WTC11 (cell line): ENCODE data around the gene CACNB1. TPM values are rescaled to one million over a fixed set of nuclear protein-coding genes. Genes with fewer than 3 reads are reported as not detected.

Experiments
- ATAC-seq: fragments of 200-7000 bp; cut with Tn5 transposase; 2 replicates; pipeline ENCODE4 v1.10.0; 2021; ENCODE audit warnings: mild to moderate bottlenecking, moderate library complexity
- CTCF ChIA-PET: fragments of 300-600 bp; sonication (Branson Sonifier 250); formaldehyde crosslinking; loops from one replicate; lab custom pipeline; 2021; ENCODE audit warnings: antibody characterized with exemption; lab: Charles Lee
- POLR2A ChIA-PET: fragments of 350-600 bp; sonication (Branson Sonifier 250); formaldehyde crosslinking; loops from one replicate; lab custom pipeline; 2021; ENCODE audit warnings: antibody characterized with exemption; lab: Charles Lee
- DNase-seq: peaks from one replicate; pipeline ENCODE4 v3.0.0; 2021; ENCODE audit warnings: low spot score
- H3K27ac Mint-ChIP-seq: 2 replicates; pipeline ENCODE4 v1.8.0; 2021; ENCODE audit warnings: mixed read lengths
- H3K27me3 Mint-ChIP-seq: 2 replicates; pipeline ENCODE4 v1.8.0; 2021; ENCODE audit warnings: low read depth, mild to moderate bottlenecking, moderate library complexity, mixed read lengths
- H3K36me3 Mint-ChIP-seq: 2 replicates; pipeline ENCODE4 v1.8.0; 2021; ENCODE audit warnings: mixed read lengths
- H3K4me1 Mint-ChIP-seq: 2 replicates; pipeline ENCODE4 v1.8.0; 2022; ENCODE audit warnings: mixed read lengths
- H3K4me3 Mint-ChIP-seq: 2 replicates; pipeline ENCODE4 v1.8.0; 2021; ENCODE audit warnings: mild to moderate bottlenecking, moderate library complexity, mixed read lengths
- H3K9me3 Mint-ChIP-seq: 2 replicates; pipeline ENCODE4 v1.8.0; 2021; ENCODE audit warnings: mixed read lengths
- ESRRA ChIP-seq: sonication (generic); formaldehyde crosslinking; IDR thresholded peaks from 2 replicates; pipeline ENCODE4 v1.8.1; 2022; ENCODE audit warnings: mild to moderate bottlenecking, missing genetic modification reagents, borderline replicate concordance
- GABPB1 ChIP-seq: sonication (generic); formaldehyde crosslinking; IDR thresholded peaks from 2 replicates; pipeline ENCODE4 v1.8.1; 2023; ENCODE audit warnings: mild to moderate bottlenecking, missing genetic modification reagents
- MYBL2 ChIP-seq: sonication (generic); formaldehyde crosslinking; IDR thresholded peaks from 2 replicates; pipeline ENCODE4 v1.8.1; 2023; ENCODE audit warnings: mild to moderate bottlenecking, moderate library complexity, missing genetic modification reagents
- NFATC4 ChIP-seq: fragments of 250-450 bp; sonication (Bioruptor Pico); IDR thresholded peaks from 2 replicates; pipeline ENCODE4 v1.9.0; 2021; ENCODE audit warnings: mild to moderate bottlenecking
- NR1H2 ChIP-seq: sonication (generic); formaldehyde crosslinking; IDR thresholded peaks from 2 replicates; pipeline ENCODE4 v1.9.0; 2021; ENCODE audit warnings: mild to moderate bottlenecking, moderate library complexity, missing genetic modification reagents
- SOX15 ChIP-seq: fragments of 250-450 bp; sonication (Bioruptor Pico); IDR thresholded peaks from 2 replicates; pipeline ENCODE4 v1.9.0; 2021; ENCODE audit warnings: mild to moderate bottlenecking
- TCF7 ChIP-seq: sonication (generic); formaldehyde crosslinking; IDR thresholded peaks from 2 replicates; pipeline ENCODE4 v1.8.0; 2022; ENCODE audit warnings: mild to moderate bottlenecking, low read depth, missing genetic modification reagents, moderate library complexity
- total RNA-seq: library from RNA; stranded (reverse); gene quantifications from 3 replicates; pipeline ENCODE4 v1.2.3, GENCODE V29; 2021
- TF ChIP-seq, protein P1 (sequence below): sonication (generic); formaldehyde crosslinking; conservative IDR thresholded peaks from 2 replicates; pipeline ENCODE4 v1.8.1; 2023; ENCODE audit warnings: mild to moderate bottlenecking, low read depth, missing genetic modification reagents, moderate library complexity
- TF ChIP-seq, protein P2 (sequence below): sonication (generic); formaldehyde crosslinking; IDR thresholded peaks from 2 replicates; pipeline ENCODE4 v1.8.0; 2023; ENCODE audit warnings: missing genetic modification reagents
- TF ChIP-seq, protein P3 (sequence below): sonication (generic); formaldehyde crosslinking; IDR thresholded peaks from 2 replicates; pipeline ENCODE4 v1.8.0; 2022; ENCODE audit warnings: mild to moderate bottlenecking, missing genetic modification reagents
- TF ChIP-seq, protein P4 (sequence below): sonication (generic); formaldehyde crosslinking; conservative IDR thresholded peaks from 2 replicates; pipeline ENCODE4 v1.8.1; 2022; ENCODE audit warnings: mild to moderate bottlenecking, missing genetic modification reagents
- TF ChIP-seq, protein P5 (sequence below): sonication (generic); formaldehyde crosslinking; IDR thresholded peaks from 2 replicates; pipeline ENCODE4 v1.8.1; 2023; ENCODE audit warnings: mild to moderate bottlenecking, missing genetic modification reagents, moderate library complexity

The CACNB1 gene
- total RNA-seq, 1 experiment from 2014 or later: 17.0 TPM

DNA sequence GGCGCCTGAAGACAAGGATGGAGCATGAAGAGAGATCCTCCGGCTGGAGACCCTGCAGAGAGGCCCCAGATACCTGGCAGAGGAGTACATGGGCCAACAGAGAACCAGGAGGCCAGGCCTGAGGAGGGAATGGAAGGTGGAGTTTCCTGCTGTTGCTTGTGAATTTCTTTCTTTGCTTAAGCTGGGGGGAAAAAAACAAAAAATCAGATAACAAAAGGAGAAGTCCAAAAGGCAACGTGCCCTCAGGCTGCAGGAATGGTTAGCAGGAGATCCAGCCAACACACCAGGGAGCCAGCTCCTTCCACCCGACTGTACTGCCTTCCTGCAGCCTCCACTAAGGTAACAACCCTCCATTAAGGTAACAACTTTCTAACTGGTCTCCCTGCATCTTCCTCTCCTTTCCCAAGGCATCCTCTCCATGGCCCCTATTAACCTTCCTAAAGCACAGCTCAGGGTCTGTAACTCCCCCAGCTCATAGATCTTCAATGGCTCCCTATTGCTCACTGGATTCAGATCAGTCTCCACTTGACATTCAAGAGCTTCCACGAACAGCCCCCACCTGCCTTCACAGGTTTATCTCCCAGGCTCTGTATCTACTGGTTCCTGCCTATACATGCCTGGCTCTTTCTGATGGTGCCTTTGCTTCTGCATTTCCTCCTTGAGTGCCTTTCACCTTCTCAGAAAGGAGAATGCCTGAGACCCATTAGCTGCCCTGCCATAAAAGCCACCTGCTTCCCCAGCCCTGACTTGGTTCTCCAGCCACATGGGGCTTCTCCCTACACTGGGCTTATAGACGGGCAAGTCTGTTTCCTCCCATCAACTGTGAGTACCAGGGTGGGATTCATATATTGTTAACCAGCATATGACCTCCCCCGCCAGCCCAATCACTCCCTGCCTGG, 30.8 kb downstream of the CACNB1 start (continued):
- TF ChIP-seq, protein P1, sequence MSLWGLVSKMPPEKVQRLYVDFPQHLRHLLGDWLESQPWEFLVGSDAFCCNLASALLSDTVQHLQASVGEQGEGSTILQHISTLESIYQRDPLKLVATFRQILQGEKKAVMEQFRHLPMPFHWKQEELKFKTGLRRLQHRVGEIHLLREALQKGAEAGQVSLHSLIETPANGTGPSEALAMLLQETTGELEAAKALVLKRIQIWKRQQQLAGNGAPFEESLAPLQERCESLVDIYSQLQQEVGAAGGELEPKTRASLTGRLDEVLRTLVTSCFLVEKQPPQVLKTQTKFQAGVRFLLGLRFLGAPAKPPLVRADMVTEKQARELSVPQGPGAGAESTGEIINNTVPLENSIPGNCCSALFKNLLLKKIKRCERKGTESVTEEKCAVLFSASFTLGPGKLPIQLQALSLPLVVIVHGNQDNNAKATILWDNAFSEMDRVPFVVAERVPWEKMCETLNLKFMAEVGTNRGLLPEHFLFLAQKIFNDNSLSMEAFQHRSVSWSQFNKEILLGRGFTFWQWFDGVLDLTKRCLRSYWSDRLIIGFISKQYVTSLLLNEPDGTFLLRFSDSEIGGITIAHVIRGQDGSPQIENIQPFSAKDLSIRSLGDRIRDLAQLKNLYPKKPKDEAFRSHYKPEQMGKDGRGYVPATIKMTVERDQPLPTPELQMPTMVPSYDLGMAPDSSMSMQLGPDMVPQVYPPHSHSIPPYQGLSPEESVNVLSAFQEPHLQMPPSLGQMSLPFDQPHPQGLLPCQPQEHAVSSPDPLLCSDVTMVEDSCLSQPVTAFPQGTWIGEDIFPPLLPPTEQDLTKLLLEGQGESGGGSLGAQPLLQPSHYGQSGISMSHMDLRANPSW (CRISPR knock-in tag): no peak
- TF ChIP-seq MYBL2 (CRISPR knock-in tag) (no peak), NR1H2 (CRISPR knock-in tag) (no peak)

DNA sequence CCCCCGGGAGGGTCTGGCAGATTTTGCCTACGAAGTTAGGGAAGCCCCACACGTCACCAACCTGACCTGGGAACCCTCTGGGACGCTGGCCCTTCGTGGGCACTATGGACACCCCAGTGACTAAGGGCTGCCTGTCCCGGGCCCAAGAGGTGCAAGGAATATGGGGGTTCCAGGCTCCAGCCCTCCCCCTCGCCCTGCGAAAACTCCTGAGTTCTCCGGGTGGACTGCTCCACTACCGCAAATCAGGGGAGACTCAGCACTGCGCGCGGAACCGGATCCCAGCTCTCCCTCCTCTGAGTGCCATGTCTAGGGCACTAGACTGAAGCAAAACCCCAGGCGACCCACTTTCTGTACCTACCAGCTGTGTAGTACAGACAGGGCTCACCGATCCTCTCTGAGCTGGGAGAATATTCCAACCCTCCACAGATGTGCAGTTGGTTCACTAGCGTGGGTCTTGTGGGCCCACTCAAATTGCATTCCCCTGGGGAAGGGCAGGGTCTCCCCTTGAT, 31.6 kb downstream of the CACNB1 start, which contains the start of gene ARL5C:
ARL5C (minus strand) TSS at position 321 of the 509 bp plus-strand sequence. CDS start 401 bp downstream, outside the sequence.
- ChIA-PET CTCF (interaction anchor here (1.1 to 7.0 kb wide), 21 partner anchors 8 to 295 kb away, joined by 3 to 284 read pairs (median 14); partner anchors contain the start of genes CACNB1, PLXDC1 and STAC2), POLR2A (interaction anchor here (0.6 to 3.4 kb wide), 5 partner anchors 9 to 144 kb away, joined by 3 to 21 read pairs (median 4); partner anchors contain the start of gene RPL19)
- DNase-seq (peak; percentile 38), ATAC-seq (no peak)
- Mint-ChIP-seq H3K9me3 (peaks cover 9% of the 10 kb centered on the region), H3K36me3 (peaks cover 6% of the 10 kb centered on the region), H3K4me1 (peaks cover 21% of the 10 kb centered on the region), H3K4me3 (peak within 1 kb of the TSS; percentile 94), H3K27me3 (peaks cover 55% of the 10 kb centered on the region), H3K27ac (no peak within 1 kb of the TSS)
- TF ChIP-seq SOX15 (CRISPR knock-in tag): no peak
- TF ChIP-seq, protein P2, sequence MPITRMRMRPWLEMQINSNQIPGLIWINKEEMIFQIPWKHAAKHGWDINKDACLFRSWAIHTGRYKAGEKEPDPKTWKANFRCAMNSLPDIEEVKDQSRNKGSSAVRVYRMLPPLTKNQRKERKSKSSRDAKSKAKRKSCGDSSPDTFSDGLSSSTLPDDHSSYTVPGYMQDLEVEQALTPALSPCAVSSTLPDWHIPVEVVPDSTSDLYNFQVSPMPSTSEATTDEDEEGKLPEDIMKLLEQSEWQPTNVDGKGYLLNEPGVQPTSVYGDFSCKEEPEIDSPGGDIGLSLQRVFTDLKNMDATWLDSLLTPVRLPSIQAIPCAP: no peak

DNA sequence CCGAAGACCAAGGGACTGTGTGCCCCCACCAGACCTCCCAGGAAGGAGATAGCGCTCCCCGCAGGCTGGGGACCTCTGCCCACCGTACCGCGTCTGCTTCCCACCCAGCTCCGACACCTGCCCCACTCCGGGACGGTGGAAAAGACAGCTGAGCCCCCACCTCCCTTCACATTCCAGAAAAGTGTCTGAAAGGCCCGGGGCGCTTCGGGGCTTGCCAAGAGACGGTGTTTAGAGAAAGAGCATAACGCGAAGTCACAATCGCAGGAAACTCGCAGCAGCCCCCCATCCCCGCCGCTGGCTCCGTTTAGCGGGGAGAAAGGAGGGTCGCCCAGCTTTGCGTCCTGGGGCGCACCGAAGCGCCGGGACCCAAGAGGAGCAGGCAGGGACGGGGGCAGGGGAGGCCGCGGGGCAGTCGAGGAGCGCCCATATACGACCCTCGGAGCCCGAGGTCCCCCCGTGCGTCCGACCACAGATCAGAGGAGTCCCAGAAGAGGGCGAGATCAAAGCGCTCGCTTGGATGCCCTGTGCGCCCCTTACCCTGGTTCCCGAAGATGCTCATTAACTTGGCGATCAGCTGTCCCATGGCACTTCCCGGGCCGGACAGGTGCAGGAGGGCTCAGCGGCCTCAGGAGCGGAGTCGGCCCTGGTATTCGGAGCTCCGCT, 32.2 kb downstream of the CACNB1 start:
- POLR2A ChIA-PET: interaction anchor here (0.9 to 3.4 kb wide), 9 partner anchors 10 to 296 kb away, joined by 3 to 21 read pairs (median 4); partner anchors contain the start of genes LASP1, RPL19 and STAC2
- peaks cover 50% of the 10 kb centered on the region for H3K27me3 Mint-ChIP-seq

More for the DNA sequence above, 32.2 kb downstream of the CACNB1 start:
- CTCF ChIA-PET: interaction anchor here (0.5 to 7.0 kb wide), 78 partner anchors 9 to 1555 kb away, joined by 3 to 284 read pairs (median 4); partner anchors contain the start of genes CACNB1, FBXO47, PLXDC1 and PSMB3
- peak; percentile 37 for DNase-seq
- peaks cover 6% of the 10 kb centered on the region for H3K36me3 Mint-ChIP-seq
- H3K9me3 Mint-ChIP-seq: peaks cover 9% of the 10 kb centered on the region
- TF ChIP-seq GABPB1 (no peak), TCF7 (CRISPR knock-in tag) (0 out of 2 replicates have a peak, but pooled peaks have one; percentile 23), NFATC4 (CRISPR knock-in tag) (no peak), ESRRA (CRISPR knock-in tag) (no peak)
- TF ChIP-seq, protein P3, sequence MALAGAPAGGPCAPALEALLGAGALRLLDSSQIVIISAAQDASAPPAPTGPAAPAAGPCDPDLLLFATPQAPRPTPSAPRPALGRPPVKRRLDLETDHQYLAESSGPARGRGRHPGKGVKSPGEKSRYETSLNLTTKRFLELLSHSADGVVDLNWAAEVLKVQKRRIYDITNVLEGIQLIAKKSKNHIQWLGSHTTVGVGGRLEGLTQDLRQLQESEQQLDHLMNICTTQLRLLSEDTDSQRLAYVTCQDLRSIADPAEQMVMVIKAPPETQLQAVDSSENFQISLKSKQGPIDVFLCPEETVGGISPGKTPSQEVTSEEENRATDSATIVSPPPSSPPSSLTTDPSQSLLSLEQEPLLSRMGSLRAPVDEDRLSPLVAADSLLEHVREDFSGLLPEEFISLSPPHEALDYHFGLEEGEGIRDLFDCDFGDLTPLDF (CRISPR knock-in tag): no peak
- TF ChIP-seq, protein P4, sequence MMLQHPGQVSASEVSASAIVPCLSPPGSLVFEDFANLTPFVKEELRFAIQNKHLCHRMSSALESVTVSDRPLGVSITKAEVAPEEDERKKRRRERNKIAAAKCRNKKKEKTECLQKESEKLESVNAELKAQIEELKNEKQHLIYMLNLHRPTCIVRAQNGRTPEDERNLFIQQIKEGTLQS: no peak
- TF ChIP-seq, protein P5, sequence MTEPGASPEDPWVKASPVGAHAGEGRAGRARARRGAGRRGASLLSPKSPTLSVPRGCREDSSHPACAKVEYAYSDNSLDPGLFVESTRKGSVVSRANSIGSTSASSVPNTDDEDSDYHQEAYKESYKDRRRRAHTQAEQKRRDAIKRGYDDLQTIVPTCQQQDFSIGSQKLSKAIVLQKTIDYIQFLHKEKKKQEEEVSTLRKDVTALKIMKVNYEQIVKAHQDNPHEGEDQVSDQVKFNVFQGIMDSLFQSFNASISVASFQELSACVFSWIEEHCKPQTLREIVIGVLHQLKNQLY (CRISPR knock-in tag): no peak
- TF ChIP-seq, all 79 proteins: peak for 1
- no peak overlapping the region for H3K27ac Mint-ChIP-seq
- peak; percentile 1; the same call in 1 of the 2 replicates for ATAC-seq
- H3K4me1 Mint-ChIP-seq: peaks cover 21% of the 10 kb centered on the region
- peak overlapping the region; percentile 94 for H3K4me3 Mint-ChIP-seq
